ENCODE results near the gene DHFR2. TPM values are rescaled to one million over a fixed set of nuclear protein-coding genes. Genes with fewer than 3 reads are reported as not detected.

The DHFR2 gene
- total and polyA plus RNA-seq, 10 of the 15 experiments (the other 5 are each of a cell fraction or from before 2014, with no cell fraction given) = 1.8 to 5.6 (median 4.4) TPM

DNA sequence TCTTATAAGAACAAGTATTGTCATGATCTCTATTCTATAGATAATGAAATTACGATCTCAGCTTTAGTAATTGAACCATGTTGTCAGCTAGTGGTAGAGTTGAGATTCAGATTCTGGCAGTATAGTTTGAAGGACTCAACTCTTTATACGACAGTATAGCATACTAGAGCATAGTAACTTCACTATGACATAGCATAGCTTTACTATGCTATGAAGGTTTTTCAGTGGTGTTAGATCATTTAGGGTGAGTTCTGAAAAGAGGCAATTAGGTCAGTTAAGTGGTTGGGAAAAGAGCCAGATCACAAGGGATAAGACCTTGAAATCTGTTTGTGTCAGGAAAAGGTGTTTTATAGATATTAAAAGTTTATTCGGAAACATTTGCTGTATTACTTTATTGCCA is 42.4 kb downstream of the DHFR2 start (continued):
- TF ChIP-seq, protein P1, sequence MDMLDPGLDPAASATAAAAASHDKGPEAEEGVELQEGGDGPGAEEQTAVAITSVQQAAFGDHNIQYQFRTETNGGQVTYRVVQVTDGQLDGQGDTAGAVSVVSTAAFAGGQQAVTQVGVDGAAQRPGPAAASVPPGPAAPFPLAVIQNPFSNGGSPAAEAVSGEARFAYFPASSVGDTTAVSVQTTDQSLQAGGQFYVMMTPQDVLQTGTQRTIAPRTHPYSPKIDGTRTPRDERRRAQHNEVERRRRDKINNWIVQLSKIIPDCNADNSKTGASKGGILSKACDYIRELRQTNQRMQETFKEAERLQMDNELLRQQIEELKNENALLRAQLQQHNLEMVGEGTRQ (IDR thresholded peaks at IDR 0.05; ENCODE audit: borderline replicate concordance, low read depth, low read length) = no peak
- TF ChIP-seq SIX5 (IDR thresholded peaks at IDR 0.05; ENCODE audit: low read depth, low read length, severe bottlenecking) (no peak), POLR2A (IDR thresholded peaks at IDR 0.05; ENCODE audit: low read depth, low read length) (no peak)

DNA sequence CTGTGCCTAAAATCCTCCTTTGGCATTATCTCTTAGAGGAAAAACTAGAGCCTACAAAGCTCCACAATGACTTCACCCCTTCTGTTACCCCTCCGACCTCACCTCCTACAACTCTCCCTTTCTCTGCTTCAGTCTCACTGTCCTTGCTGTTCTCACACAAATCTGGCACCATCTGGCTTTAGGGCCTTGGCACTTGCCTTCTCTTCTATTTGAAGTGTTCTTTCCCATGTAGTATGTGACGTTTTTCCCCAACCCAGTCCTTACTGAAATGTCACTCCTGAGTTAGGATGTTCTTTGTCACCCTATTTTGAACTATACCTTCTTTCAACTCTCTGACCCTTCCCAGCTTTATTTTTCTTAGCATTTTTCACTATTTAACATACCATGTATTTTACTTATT is 43.1 kb downstream of the DHFR2 start:
- CTCF ChIA-PET = interaction anchor here (3.0 kb wide), 1 partner anchor 18 kb away, joined by 9 read pairs; no protein-coding TSS in a partner anchor
- POLR2A ChIA-PET = no interaction called here
- intact Hi-C loops (cut with micrococcal nuclease; ENCODE audit: unreplicated experiment) = no loop called here
- Histone ChIP-seq H3K4me1 (ENCODE audit: control insufficient read depth, insufficient read depth, low read length) (no peaks in the 10 kb centered on the region), H3K79me2 (ENCODE audit: control insufficient read depth, insufficient read depth, low read length) (no peaks in the 10 kb centered on the region), H3K9ac (ENCODE audit: control insufficient read depth, insufficient read depth, low read length) (no peak overlapping the region), H3K4me3 (no peak overlapping the region), H4K20me1 (ENCODE audit: control insufficient read depth, insufficient read depth) (no peaks in the 10 kb centered on the region), H2AFZ (ENCODE audit: control insufficient read depth, low read depth, low read length) (no peak overlapping the region), H3K4me2 (ENCODE audit: control insufficient read depth, insufficient read depth) (no peak overlapping the region), H3K9me3 (replicated peaks; ENCODE audit: control insufficient read depth, insufficient read depth, low read length) (no peaks in the 10 kb centered on the region), H3K36me3 (ENCODE audit: control insufficient read depth in 2 of 2, insufficient read depth in 2 of 2, low read length in 1 of 2) (no peaks in the 10 kb centered on the region), H3K27me3 (replicated peaks in 1 of 2; ENCODE audit: control insufficient read depth in 2 of 2, insufficient read depth in 2 of 2, low read length in 1 of 2) (no peaks in the 10 kb centered on the region), H3K27ac (ENCODE audit: control insufficient read depth, insufficient read depth) (no peak overlapping the region)
- ATAC-seq (no peak), FAIRE-seq (no peak), DNase-seq (ENCODE audit: low read depth, low spot score) (no peak)
- in situ Hi-C loops (cut with MboI) = no loop called here
- TF ChIP-seq, protein P2, sequence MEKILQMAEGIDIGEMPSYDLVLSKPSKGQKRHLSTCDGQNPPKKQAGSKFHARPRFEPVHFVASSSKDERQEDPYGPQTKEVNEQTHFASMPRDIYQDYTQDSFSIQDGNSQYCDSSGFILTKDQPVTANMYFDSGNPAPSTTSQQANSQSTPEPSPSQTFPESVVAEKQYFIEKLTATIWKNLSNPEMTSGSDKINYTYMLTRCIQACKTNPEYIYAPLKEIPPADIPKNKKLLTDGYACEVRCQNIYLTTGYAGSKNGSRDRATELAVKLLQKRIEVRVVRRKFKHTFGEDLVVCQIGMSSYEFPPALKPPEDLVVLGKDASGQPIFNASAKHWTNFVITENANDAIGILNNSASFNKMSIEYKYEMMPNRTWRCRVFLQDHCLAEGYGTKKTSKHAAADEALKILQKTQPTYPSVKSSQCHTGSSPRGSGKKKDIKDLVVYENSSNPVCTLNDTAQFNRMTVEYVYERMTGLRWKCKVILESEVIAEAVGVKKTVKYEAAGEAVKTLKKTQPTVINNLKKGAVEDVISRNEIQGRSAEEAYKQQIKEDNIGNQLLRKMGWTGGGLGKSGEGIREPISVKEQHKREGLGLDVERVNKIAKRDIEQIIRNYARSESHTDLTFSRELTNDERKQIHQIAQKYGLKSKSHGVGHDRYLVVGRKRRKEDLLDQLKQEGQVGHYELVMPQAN (conservative IDR thresholded peaks at IDR 0.05) = no peak
- RAD21 ChIA-PET (ENCODE audit: unreplicated experiment) = interaction anchor here (2.7 kb wide), 1 partner anchor 15 kb away, joined by 6 read pairs; no protein-coding TSS in a partner anchor
- SMC1A ChIA-PET (ENCODE audit: uncharacterized antibody, unreplicated experiment) = interaction anchor here (1.5 kb wide), 1 partner anchor 14 kb away, joined by 3 read pairs; no protein-coding TSS in a partner anchor
- no TSS peak for BruUV-seq (replicated peaks)
- WGBS (ENCODE audit: insufficient coverage, insufficient replicate concordance, low lambda C conversion rate, missing lambda C conversion rate) = 56% methylated on average over 2 of the region's 2 CpGs
